Measurements from ENCODE around the gene TMEM205. TPM values are rescaled to one million over a fixed set of nuclear protein-coding genes. Genes with fewer than 3 reads are reported as not detected.

Gene TMEM205
- total RNA-seq, 1 experiment from 2014 or later = 74.7 TPM

DNA sequence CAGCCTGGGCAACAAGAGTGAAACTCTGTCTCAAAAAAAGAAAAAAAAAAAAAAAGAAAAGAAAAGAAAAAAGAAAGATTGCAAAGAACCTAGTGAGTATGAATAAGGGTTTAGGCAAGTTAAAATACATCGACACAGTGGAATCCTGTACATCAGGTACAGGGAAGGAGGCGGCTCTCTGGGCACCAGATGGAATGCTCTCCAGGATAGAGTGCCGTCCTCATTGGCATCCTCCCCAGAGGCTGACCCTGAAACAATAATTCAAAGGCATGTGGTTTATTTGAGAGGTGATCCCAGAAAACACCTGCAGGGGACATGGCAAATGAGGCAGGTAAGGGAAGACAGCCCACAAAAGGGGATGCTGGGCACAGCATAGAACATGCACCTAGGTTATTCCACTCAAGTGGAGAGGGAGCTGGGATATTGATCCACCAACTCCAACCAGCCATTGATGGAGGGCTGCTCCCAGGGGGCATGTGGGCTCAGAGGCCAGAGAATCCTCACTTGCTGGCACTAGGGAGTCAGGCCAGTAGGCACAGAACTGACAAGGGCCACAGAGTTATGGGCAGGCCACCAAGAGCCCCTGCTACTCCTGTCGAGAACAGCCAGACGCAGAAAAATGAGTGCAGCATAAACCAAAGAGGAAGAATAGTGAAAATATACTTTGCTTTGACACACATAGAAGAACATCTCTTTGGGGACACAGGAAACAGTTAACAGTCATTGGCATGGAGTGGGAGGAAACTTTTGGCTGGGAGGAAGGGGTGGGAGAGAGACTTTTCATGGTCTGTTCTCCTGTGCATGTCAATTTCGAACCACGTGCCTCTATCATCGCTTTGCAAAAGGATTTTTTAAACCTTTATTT lies 45.9 kb downstream of the TMEM205 start:
- no peak for DNase-seq (ENCODE audit: low spot score)

DNA sequence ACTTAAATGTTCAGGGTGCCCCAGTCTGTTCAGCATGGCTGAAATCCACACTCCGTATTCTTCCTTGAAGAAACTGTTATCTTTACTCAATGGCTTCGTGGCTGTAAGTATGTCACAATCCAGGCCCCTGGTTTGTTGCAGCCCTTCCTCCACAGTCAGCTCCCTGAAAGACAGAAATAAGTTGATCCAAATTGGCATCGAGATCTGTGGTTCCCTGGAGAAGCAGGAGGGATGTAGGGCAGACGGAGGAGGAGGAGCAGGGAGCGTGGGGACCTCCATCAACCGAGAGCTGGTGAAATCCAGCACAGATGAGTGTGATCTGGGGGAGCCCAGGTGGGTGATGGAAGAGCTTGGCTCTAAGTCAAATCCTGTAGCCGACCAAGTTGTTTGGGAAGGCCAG lies 49.8 kb downstream of the TMEM205 start:
- no peak for DNase-seq (ENCODE audit: low spot score)

DNA sequence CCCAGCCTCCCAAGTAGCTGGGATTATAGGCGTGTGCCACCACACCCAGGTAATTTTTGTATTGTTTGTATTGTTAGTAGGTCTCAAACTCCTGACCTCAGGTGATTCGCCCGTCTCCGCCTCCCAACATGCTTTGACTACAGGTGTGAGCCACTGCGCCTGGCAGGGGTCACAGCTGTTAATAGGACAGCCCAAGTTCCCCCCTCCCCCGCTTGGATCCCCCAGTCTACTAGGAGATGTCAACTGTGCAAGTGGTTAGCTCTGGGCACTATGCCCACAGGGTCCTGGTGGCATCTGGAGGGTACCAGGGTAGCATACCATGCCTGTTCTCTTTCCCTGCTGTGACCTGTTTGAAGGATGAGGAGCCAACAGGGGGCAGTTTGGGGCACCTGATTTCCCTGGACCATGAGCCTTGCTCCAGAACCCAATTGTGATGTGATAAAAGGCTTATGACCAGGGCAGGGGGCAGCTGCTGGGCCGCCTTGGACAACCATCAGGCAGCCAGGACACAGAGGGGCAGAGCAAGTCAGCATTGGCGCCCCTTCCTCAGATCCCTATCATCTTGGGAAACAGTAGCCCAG lies 50.3 kb downstream of the TMEM205 start, which contains the start of gene TSPAN16:
TSPAN16 (plus strand) TSS at position 496 of the 581 bp plus-strand sequence. CDS start 138 bp downstream, outside the sequence.
- DNase-seq (ENCODE audit: low spot score) = no peak

DNA sequence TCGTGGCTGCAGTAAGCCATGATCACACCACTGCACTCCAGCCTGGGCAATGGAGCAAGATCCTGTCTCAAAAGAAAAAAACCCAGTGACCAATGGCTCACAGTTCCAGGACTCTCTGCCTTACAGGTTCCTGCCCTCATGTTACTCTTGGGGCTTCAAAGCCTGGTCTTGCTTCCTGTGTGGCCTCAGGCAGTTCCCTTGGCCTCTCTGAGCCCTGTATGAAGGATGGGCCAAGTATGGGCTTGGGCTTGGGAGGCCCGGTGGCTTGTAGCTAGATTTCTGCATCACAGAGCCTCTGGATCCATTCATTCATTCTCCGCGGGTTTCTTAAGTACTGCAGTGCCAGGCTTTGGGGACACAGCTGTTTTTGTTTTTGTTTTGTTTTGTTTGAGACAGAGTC lies 50.9 kb downstream of the TMEM205 start:
- DNase-seq (ENCODE audit: low spot score) = no peak

DNA sequence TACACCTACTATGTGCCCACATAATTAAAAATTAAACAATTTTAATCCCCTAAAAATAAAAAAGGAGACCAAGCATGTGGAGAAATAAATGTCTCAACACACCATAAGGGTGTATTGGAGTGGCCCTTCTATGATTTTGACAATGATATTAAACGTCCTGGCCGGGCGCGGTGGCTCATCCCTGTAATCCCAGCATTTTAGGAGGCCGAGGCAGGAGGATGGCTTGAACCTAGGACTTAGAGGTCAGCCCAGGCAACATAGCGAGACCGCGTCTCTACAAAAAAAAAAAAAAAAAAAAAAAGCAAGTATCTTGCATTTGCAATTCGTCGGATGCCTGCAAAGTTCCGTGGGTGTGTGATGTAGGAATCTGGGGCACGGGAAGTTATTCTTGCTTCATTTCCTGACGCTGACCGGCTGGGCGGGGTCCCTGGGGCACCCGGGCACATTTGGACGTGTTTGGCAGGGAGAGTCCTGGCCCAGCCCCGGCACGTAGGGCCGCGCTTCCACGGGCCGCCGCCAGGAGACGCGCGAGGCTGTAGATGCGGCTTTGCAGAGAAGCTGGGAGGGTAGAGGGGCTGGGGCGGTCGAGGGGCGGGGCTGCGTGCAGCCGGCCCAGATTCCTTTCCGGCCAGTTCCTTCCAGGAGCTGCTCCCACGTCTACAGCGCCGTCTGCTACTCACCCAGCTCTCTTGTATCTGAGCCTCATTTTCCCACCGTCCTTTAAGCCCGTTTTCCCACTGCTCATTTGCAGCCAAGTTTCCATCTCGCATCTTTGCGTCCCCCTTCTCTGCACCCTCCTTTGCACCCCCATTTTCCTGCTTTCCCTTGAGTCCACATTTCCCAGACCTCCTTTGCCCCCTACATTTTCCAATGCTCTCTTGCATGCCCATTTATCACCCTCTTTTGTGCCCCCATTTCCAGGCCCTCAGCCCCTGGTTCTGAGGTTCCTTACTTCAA lies 52.4 kb downstream of the TMEM205 start:
- DNase-seq (ENCODE audit: low spot score) = peak; percentile 91

Other genes starting within 250 kb of the TMEM205 start
- 32.6 and 37.8 TPM in 2 replicates for gene SPC24, start 190.5 kb downstream of the TMEM205 start, total RNA-seq (2014; rRNA removed; shearing (Covaris generic))
- 63.8 and 79.8 TPM in 2 replicates for gene KANK2, start 148.7 kb downstream of the TMEM205 start, total RNA-seq (2014; rRNA removed; shearing (Covaris generic))
- not detected in 2 replicates for gene ANGPTL8, start 106.6 kb downstream of the TMEM205 start, total RNA-seq (2014; rRNA removed; shearing (Covaris generic))
- 3.3 and 3.9 TPM in 2 replicates for gene DOCK6, start 83.7 kb downstream of the TMEM205 start, total RNA-seq (2014; rRNA removed; shearing (Covaris generic))
- not detected in 2 replicates for gene TSPAN16, start 50.1 kb downstream of the TMEM205 start, total RNA-seq (2014; rRNA removed; shearing (Covaris generic))
- gene RAB3D, start 6.6 kb downstream of the TMEM205 start, total RNA-seq (2014; rRNA removed; shearing (Covaris generic)) = 0.37 TPM in 1 of 2 replicates, not detected in the other
- gene CCDC159, start 251 bp upstream of the TMEM205 start, total RNA-seq (2014; rRNA removed; shearing (Covaris generic)) = 3.6 and 5.1 TPM in 2 replicates
- 10.7 and 12.7 TPM in 2 replicates for gene PLPPR2, start 9.2 kb upstream of the TMEM205 start, total RNA-seq (2014; rRNA removed; shearing (Covaris generic))
- gene SWSAP1, start 28.4 kb upstream of the TMEM205 start, total RNA-seq (2014; rRNA removed; shearing (Covaris generic)) = 0.45 and 1.0 TPM in 2 replicates
- gene EPOR, start 38.0 kb upstream of the TMEM205 start, total RNA-seq (2014; rRNA removed; shearing (Covaris generic)) = 3.0 and 5.4 TPM in 2 replicates
- gene RGL3, start 73.0 kb upstream of the TMEM205 start, total RNA-seq (2014; rRNA removed; shearing (Covaris generic)) = 0.14 TPM in 1 of 2 replicates, not detected in the other
- 0.99 and 1.7 TPM in 2 replicates for gene ODAD3, start 88.9 kb upstream of the TMEM205 start, total RNA-seq (2014; rRNA removed; shearing (Covaris generic))
- 40.7 and 54.9 TPM in 2 replicates for gene PRKCSH, start 89.4 kb upstream of the TMEM205 start, total RNA-seq (2014; rRNA removed; shearing (Covaris generic))
- gene ELAVL3, start 134.8 kb upstream of the TMEM205 start, total RNA-seq (2014; rRNA removed; shearing (Covaris generic)) = not detected in 2 replicates
- gene ZNF653, start 159.6 kb upstream of the TMEM205 start, total RNA-seq (2014; rRNA removed; shearing (Covaris generic)) = 4.6 and 9.8 TPM in 2 replicates
- gene ECSIT, start 182.9 kb upstream of the TMEM205 start, total RNA-seq (2014; rRNA removed; shearing (Covaris generic)) = 43.0 and 47.5 TPM in 2 replicates
- gene CNN1, start 192.6 kb upstream of the TMEM205 start, total RNA-seq (2014; rRNA removed; shearing (Covaris generic)) = 0.21 and 0.25 TPM in 2 replicates
- 72.7 and 85.3 TPM in 2 replicates for gene ELOF1, start 213.0 kb upstream of the TMEM205 start, total RNA-seq (2014; rRNA removed; shearing (Covaris generic))
- 8.2 and 10.4 TPM in 2 replicates for gene ACP5, start 231.4 kb upstream of the TMEM205 start, total RNA-seq (2014; rRNA removed; shearing (Covaris generic))